Measurements from ENCODE around the gene CYP3A7. TPM values are rescaled to one million over a fixed set of nuclear protein-coding genes. Genes with fewer than 3 reads are reported as not detected.
"Not testable (repeated sequence)": the region's sequence is repeated elsewhere in the genome, so short reads cannot be mapped to it uniquely, and the experiment has no call there.

Gene CYP3A7
- total RNA-seq, 1 donor from 2014 or later: 0.18 TPM

- peaks cover 2% of the 10 kb centered on the region for H3K27me3 Mint-ChIP-seq (ENCODE audit: unreplicated experiment)
- TF ChIP-seq CTCF (IDR thresholded peaks at IDR 0.05; ENCODE audit: unreplicated experiment): no peak
- no peak overlapping the region for H3K4me3 Mint-ChIP-seq (ENCODE audit: unreplicated experiment)
- H3K4me1 Mint-ChIP-seq (ENCODE audit: unreplicated experiment): no peaks in the 10 kb centered on the region
- peaks cover 5% of the 10 kb centered on the region for H3K9me3 Mint-ChIP-seq (ENCODE audit: unreplicated experiment)
- peaks cover 10% of the 10 kb centered on the region for H3K36me3 Mint-ChIP-seq (ENCODE audit: low read depth, unreplicated experiment)
- DNase-seq (ENCODE audit: low spot score): no peak
- H3K27ac Mint-ChIP-seq (ENCODE audit: unreplicated experiment): no peak overlapping the region
Observed at GRCh38 chr7:99713995-99714570, 20.9 kb downstream of the CYP3A7 start.

- no peak overlapping the region for H3K27ac Mint-ChIP-seq (ENCODE audit: unreplicated experiment)
- peaks cover 26% of the 10 kb centered on the region for H3K36me3 Mint-ChIP-seq (ENCODE audit: low read depth, unreplicated experiment)
- peaks cover 1% of the 10 kb centered on the region for H3K27me3 Mint-ChIP-seq (ENCODE audit: unreplicated experiment)
- H3K4me1 Mint-ChIP-seq (ENCODE audit: unreplicated experiment): no peaks in the 10 kb centered on the region
- TF ChIP-seq CTCF (IDR thresholded peaks at IDR 0.05; ENCODE audit: unreplicated experiment): no peak
- H3K4me3 Mint-ChIP-seq (ENCODE audit: unreplicated experiment): peak overlapping the region; percentile 21
- peaks cover 6% of the 10 kb centered on the region for H3K9me3 Mint-ChIP-seq (ENCODE audit: unreplicated experiment)
- DNase-seq (ENCODE audit: low spot score): no peak
Observed at GRCh38 chr7:99709838-99710578, 25.0 kb downstream of the CYP3A7 start.

GRCh38 chr7:99709260-99709659 is 25.7 kb downstream of the CYP3A7 start:
- Mint-ChIP-seq H3K4me3 (ENCODE audit: unreplicated experiment) (no peak overlapping the region), H3K27ac (ENCODE audit: unreplicated experiment) (no peak overlapping the region), H3K9me3 (ENCODE audit: unreplicated experiment) (peaks cover 6% of the 10 kb centered on the region), H3K4me1 (ENCODE audit: unreplicated experiment) (no peaks in the 10 kb centered on the region), H3K27me3 (ENCODE audit: unreplicated experiment) (peaks cover 1% of the 10 kb centered on the region), H3K36me3 (ENCODE audit: low read depth, unreplicated experiment) (peaks cover 24% of the 10 kb centered on the region)
- DNase-seq (ENCODE audit: low spot score): no peak
- no peak for TF ChIP-seq CTCF (IDR thresholded peaks at IDR 0.05; ENCODE audit: unreplicated experiment)

- Mint-ChIP-seq H3K4me3 (ENCODE audit: unreplicated experiment) (peak overlapping the region; percentile 44), H3K27me3 (ENCODE audit: unreplicated experiment) (peaks cover 1% of the 10 kb centered on the region), H3K9me3 (ENCODE audit: unreplicated experiment) (peaks cover 6% of the 10 kb centered on the region), H3K27ac (ENCODE audit: unreplicated experiment) (no peak overlapping the region), H3K36me3 (ENCODE audit: low read depth, unreplicated experiment) (peaks cover 24% of the 10 kb centered on the region), H3K4me1 (ENCODE audit: unreplicated experiment) (no peaks in the 10 kb centered on the region)
- TF ChIP-seq CTCF (IDR thresholded peaks at IDR 0.05; ENCODE audit: unreplicated experiment): no peak
- DNase-seq (ENCODE audit: low spot score): no peak
Observed at GRCh38 chr7:99707096-99707495, 27.9 kb downstream of the CYP3A7 start.

GRCh38 chr7:99699946-99700345 is 35.0 kb downstream of the CYP3A7 start:
- no peak for DNase-seq (ENCODE audit: low spot score)
- Mint-ChIP-seq H3K27ac (ENCODE audit: unreplicated experiment) (peak overlapping the region; percentile 93), H3K27me3 (ENCODE audit: unreplicated experiment) (no peaks in the 10 kb centered on the region), H3K4me1 (ENCODE audit: unreplicated experiment) (peaks cover 29% of the 10 kb centered on the region), H3K9me3 (ENCODE audit: unreplicated experiment) (no peaks in the 10 kb centered on the region), H3K4me3 (ENCODE audit: unreplicated experiment) (peak overlapping the region; percentile 72), H3K36me3 (ENCODE audit: low read depth, unreplicated experiment) (no peaks in the 10 kb centered on the region)
- TF ChIP-seq CTCF (IDR thresholded peaks at IDR 0.05; ENCODE audit: unreplicated experiment): no peak

GRCh38 chr7:99698867-99699730 is 35.9 kb downstream of the CYP3A7 start:
- H3K9me3 Mint-ChIP-seq (ENCODE audit: unreplicated experiment); H3K27me3 Mint-ChIP-seq (ENCODE audit: unreplicated experiment); H3K36me3 Mint-ChIP-seq (ENCODE audit: low read depth, unreplicated experiment); DNase-seq (ENCODE audit: low spot score): not testable (repeated sequence)
- Mint-ChIP-seq H3K4me3 (ENCODE audit: unreplicated experiment) (peak overlapping the region; percentile 66), H3K4me1 (ENCODE audit: unreplicated experiment) (peaks cover 35% of the 10 kb centered on the region), H3K27ac (ENCODE audit: unreplicated experiment) (peak overlapping the region; percentile 93)

Measured in endothelial cell (in vitro differentiated cells).